ENCODE data around the gene SEPHS2.
A peak's percentile ranks its signal among the peaks of the same experiment; 100 is the strongest.

Gene SEPHS2

DNA sequence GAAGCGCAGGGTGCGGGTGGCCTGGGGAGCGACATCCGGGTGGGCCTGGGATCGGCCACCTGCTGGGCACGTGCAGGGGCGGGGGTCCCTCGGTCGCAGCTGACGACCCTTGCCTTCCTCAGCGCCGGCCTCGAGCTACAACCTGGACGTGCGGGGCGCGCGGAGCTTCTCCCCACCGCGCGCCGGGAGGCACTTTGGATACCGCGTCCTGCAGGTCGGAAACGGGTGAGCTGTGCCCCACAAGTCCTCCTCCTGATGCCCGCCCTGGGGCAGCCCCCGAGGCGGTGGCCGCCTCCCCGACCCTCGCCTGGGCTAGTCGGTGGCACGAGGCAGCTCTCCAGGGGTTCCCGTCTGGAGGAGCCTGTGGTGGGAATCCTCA, 28.4 kb upstream of the SEPHS2 start (continued):
- TF ChIP-seq, protein P1, sequence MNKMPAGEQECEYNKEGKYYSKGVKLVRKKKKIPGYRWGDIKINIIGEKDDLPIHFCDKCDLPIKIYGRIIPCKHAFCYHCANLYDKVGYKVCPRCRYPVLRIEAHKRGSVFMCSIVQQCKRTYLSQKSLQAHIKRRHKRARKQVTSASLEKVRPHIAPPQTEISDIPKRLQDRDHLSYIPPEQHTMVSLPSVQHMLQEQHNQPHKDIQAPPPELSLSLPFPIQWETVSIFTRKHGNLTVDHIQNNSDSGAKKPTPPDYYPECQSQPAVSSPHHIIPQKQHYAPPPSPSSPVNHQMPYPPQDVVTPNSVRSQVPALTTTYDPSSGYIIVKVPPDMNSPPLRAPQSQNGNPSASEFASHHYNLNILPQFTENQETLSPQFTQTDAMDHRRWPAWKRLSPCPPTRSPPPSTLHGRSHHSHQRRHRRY (tag by site-specific recombination; IDR thresholded peaks at IDR 0.05) = no peak
- no peak for TF ChIP-seq ZEB2 (tag by site-specific recombination; IDR thresholded peaks at IDR 0.05)
- TF ChIP-seq ZNF830 (tag by site-specific recombination; IDR thresholded peaks at IDR 0.05; ENCODE audit: low read depth) = no peak
- TF ChIP-seq, protein P2, sequence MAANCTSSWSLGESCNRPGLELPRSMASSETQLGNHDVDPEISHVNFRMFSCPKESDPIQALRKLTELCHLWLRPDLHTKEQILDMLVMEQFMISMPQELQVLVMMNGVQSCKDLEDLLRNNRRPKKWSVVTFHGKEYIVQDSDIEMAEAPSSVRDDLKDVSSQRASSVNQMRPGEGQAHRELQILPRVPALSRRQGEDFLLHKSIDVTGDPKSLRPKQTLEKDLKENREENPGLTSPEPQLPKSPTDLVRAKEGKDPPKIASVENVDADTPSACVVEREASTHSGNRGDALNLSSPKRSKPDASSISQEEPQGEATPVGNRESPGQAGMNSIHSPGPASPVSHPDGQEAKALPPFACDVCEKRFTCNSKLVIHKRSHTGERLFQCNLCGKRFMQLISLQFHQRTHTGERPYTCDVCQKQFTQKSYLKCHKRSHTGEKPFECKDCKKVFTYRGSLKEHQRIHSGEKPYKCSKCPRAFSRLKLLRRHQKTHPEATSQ (tag by site-specific recombination; IDR thresholded peaks at IDR 0.05) = no peak

DNA sequence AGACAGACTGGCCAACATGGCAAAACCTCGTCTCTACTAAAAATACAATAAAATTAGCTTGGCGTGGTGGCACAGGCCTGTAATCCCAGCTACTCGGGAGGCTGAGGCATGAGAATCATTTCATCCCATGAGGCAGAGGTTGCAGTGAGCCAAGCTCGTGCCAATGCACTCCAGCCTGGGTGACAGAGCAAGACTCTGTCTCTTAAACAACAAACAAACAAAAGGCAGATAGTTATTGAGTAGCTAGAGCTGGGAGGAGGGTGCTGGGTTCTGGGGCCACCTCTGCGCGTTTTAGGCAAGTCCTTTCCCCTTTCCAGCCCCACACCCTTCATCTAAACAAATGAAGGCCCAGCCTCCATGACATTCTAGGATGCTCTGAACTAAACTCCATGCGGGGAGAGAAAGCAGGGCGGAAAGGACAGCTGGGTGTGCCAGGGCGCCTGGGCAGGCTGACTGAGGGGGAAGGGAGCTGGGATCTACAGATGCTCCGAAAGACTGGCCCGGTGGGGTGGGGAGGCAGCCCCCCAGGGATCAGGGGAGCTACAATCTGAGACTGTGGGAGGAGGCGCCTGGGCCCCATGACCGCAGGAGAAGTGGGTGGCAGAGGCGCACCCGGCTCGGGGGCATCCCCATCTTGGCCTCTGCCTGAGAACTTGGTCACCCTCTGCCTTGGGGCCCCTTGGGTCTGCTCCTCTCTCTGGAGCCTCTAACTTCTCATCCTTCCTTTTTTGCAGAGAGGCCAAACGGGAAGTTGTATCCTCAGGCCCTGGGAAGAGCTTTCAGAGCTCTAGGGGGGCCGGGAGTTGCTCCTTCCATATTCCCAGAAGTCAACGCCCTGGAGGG, 27.8 kb upstream of the SEPHS2 start:
- TF ChIP-seq ZNF121 (tag by site-specific recombination; IDR thresholded peaks at IDR 0.05) = no peak
- TF ChIP-seq ZIC2 (tag by site-specific recombination; IDR thresholded peaks at IDR 0.05) = no peak
- TF ChIP-seq, protein P3, sequence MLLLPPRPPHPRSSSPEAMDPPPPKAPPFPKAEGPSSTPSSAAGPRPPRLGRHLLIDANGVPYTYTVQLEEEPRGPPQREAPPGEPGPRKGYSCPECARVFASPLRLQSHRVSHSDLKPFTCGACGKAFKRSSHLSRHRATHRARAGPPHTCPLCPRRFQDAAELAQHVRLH (tag by site-specific recombination; IDR thresholded peaks at IDR 0.05) = no peak
- no peak for TF ChIP-seq ZNF416 (tag by site-specific recombination; IDR thresholded peaks at IDR 0.05)
- TF ChIP-seq ZNF350 (tag by site-specific recombination; IDR thresholded peaks at IDR 0.05) = no peak
- TF ChIP-seq, protein P4, sequence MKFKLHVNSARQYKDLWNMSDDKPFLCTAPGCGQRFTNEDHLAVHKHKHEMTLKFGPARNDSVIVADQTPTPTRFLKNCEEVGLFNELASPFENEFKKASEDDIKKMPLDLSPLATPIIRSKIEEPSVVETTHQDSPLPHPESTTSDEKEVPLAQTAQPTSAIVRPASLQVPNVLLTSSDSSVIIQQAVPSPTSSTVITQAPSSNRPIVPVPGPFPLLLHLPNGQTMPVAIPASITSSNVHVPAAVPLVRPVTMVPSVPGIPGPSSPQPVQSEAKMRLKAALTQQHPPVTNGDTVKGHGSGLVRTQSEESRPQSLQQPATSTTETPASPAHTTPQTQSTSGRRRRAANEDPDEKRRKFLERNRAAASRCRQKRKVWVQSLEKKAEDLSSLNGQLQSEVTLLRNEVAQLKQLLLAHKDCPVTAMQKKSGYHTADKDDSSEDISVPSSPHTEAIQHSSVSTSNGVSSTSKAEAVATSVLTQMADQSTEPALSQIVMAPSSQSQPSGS (tag by site-specific recombination; IDR thresholded peaks at IDR 0.05; ENCODE audit: low read depth) = no peak
- TF ChIP-seq ZNF626 (tag by site-specific recombination; IDR thresholded peaks at IDR 0.05) = no peak
- no peak for TF ChIP-seq ZNF174 (tag by site-specific recombination; IDR thresholded peaks at IDR 0.05)
- TF ChIP-seq ZNF830 (tag by site-specific recombination; IDR thresholded peaks at IDR 0.05; ENCODE audit: low read depth) = no peak
- Histone ChIP-seq H3K36me3 (ENCODE audit: control insufficient read depth in 2 of 2, insufficient read depth in 1 of 2, low read length in 2 of 2) (no peaks in the 10 kb centered on the region), H3K27ac (ENCODE audit: extremely low read depth, low read depth, low read length) (no peak overlapping the region), H3K4me1 (ENCODE audit: control insufficient read depth, insufficient read depth, low read length) (no peaks in the 10 kb centered on the region), H3K4me3 (ENCODE audit: low read depth, low read length) (no peak overlapping the region), H3K9me3 (ENCODE audit: control insufficient read depth, insufficient read depth, low read depth, low read length) (no peaks in the 10 kb centered on the region)
- POLR2A ChIA-PET = interaction anchor here (0.6 kb wide), 1 partner anchor 95 kb away, joined by 7 read pairs; no protein-coding TSS in a partner anchor
- CTCF ChIA-PET = interaction anchor here (0.7 to 1.2 kb wide), 6 partner anchors 17 to 157 kb away, joined by 3 to 5 read pairs (median 3); partner anchors contain the start of gene ZNF771

DNA sequence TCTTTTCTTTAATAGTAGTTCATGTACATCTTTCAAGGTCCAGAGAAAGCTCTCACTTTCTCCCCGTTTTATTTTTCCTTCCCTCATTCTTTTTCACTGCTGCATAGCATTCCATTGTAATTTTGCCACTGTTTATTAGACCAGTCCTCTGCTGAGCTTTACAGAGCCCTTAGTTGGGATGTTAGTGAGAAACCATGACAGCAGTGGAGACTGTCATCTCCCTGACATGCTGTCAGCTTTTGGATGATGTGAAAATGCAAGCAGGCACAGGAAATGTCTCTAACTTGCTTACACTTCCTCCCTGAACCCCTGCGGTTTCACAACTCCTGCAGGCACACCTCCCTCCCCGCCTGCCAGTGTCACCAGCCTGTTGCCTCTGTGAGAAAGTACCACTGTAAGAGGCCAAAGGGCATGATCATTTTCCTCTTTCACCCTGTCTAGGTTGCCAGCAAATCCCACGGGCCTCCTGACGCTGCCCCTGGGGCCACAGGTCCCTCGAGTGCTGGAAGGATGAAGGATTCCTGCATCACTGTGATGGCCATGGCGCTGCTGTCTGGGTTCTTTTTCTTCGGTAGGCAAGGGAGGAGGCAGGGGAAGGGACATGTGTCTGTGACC, 26.8 kb upstream of the SEPHS2 start, which contains the start of gene ITGAL:
TSS of gene ITGAL (plus strand) at position 415 of the 615 bp plus-strand sequence. CDS start at position 511, 96 bp downstream.
- no peaks in the 10 kb centered on the region for H3K36me3 ChIP-seq (ENCODE audit: control insufficient read depth in 2 of 2, insufficient read depth in 1 of 2, low read length in 2 of 2)
- CTCF ChIA-PET = interaction anchor here (0.8 kb wide), 1 partner anchor 414 kb away, joined by 3 read pairs; no protein-coding TSS in a partner anchor
- H3K4me1 ChIP-seq (ENCODE audit: control insufficient read depth, insufficient read depth, low read length) = no peaks in the 10 kb centered on the region
- no peaks in the 10 kb centered on the region for H3K9me3 ChIP-seq (ENCODE audit: control insufficient read depth, insufficient read depth, low read depth, low read length)
- no peak within 1 kb of the TSS for H3K27ac ChIP-seq (ENCODE audit: extremely low read depth, low read depth, low read length)
- TF ChIP-seq PRDM1 (tag by site-specific recombination; IDR thresholded peaks at IDR 0.05) (peak; percentile 46; the same call in 1 of the 2 replicates), ZNF146 (tag by site-specific recombination; IDR thresholded peaks at IDR 0.05) (peak; percentile 98), SCRT2 (tag by site-specific recombination; IDR thresholded peaks at IDR 0.05) (peak; percentile 42; the same call in 1 of the 2 replicates), MZF1 (tag by site-specific recombination; IDR thresholded peaks at IDR 0.05; ENCODE audit: borderline replicate concordance) (no peak)
- POLR2A ChIA-PET = interaction anchor here (0.6 kb wide), 1 partner anchor 83 kb away, joined by 3 read pairs; no protein-coding TSS in a partner anchor
- no peak within 1 kb of the TSS for H3K4me3 ChIP-seq (ENCODE audit: low read depth, low read length)

Data from HEK293 (cell line).